GF-D8 (cell line): Measurements from ENCODE around the gene CEP44.
A peak's percentile ranks its signal among the peaks of the same experiment; 100 is the strongest.
"Not testable (repeated sequence)": the region's sequence is repeated elsewhere in the genome, so short reads cannot be mapped to it uniquely, and the experiment has no call there.

Source experiments
- DNase-seq: peaks from one replicate; lab custom pipeline; 2025; lab: John Stamatoyannopoulos, UW

CEP44 gene, protein sequence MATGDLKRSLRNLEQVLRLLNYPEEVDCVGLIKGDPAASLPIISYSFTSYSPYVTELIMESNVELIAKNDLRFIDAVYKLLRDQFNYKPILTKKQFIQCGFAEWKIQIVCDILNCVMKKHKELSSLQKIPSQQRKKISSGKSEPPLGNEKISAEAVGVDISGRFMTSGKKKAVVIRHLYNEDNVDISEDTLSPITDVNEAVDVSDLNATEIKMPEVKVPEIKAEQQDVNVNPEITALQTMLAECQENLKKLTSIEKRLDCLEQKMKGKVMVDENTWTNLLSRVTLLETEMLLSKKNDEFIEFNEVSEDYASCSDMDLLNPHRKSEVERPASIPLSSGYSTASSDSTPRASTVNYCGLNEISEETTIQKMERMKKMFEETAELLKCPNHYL

DNA sequence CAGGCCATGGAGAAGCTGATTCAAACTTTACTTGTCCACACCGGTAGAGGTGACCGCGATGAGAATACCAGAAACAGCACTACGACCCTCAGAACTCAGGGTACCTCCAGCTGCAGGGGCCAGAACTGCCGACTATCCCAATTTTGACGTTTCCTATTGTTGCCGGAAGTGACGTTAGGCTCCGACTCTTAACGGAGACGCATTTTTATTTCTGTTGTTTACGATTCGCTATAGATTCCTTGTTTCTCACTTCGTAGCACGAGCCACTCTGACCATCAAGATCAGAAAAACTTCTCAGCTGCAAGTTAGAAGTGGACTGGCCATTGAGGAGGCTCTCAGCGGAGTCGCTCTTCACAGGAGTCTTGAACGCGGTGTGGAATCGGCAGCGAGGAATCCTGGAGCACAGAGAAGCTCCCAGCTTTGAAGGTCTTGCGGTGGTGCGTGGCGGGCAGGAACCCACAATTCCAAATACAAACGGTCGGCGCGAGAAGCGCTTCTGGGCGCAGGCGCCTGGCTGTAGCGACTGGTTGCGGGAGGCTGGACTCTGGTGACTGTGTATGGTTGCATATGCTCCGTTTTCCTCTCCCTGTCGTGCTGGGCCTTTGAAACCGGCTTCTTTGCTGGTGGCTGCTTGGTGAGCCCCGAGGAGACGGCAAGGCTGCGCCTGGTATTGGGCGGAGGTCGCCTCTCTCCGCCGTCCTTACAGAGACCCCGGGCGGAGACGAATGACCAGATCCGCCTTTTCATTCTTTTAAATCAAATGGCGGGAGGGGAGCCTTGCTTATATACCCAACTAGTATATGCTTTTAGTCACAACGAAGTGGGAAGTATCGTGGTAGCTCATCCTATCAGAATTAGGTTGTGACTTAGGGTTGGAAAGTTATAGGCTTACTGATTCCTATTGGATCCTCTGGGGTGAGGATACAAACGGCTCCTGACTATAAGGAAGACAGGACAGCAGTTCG lies at the start of gene CEP44, which contains the start of gene FBXO8:
TSS of gene CEP44 (plus strand) at position 405 of the 965 bp plus-strand sequence. CDS start 15,211 bp downstream, outside the sequence.
TSS of gene FBXO8 (minus strand) at position 161 of the 965 bp plus-strand sequence. CDS start 20,575 bp downstream, outside the sequence.
- DNase-seq: peak; percentile 65

DNA sequence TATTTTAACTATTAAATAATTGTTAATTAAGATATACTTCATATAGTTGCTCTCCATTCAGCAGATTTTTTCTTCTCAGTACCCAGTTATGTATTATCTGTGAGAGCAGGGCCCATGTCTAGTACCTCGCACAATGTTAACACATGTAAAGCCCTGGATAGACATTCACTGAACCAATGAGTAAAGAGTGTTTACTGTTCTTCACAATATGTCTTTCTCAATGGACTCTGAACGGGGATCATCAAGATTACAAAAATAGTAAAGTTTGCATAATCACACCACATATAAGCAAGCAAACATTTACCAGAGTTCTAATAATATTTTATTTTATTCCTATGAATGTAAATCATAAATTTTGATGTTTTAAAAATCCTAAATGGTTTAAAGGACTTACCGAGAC lies 47.4 kb upstream of the CEP44 start:
- DNase-seq: no peak

DNA sequence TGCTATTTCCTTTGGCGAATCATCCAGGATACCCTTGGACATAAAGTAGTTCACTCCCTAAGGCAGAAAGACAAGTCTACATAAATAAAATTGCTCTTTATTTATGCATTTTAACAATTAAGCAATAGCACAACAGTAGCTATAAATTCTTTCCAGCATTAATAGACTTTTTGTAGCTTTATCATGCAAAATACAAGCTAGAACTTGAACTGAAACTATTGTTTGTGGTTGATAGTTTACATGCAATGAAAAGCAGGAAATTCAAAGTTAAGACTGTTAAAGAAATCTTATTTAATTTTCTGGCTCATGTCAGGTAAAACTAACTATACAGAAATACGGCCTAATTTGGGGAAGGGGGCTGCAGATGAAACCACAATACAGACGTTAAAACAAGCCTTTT lies 42.5 kb upstream of the CEP44 start:
- no peak for DNase-seq

- no peak for DNase-seq
These were observed 39.3 kb upstream of the CEP44 start for GRCh38 chr4:174244441-174244840.

DNA sequence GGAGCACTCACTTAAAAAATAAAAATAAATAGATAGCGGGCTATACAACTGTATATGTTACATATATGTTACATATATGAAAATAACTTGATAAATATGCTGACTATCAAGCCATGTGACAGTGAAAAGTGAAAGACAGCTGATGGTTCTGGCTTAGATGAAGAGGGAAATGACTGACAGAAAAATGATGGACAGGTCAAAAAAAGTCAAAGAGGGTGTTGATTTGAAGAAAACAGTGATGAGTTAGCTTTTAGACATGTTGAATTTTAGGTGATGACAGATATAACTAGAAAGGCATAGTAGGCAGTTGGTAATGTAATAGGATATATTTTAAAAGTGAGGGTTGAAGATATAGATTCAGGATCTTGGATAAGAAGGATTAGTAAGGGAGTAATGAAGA lies 38.0 kb upstream of the CEP44 start:
- DNase-seq: no peak

GRCh38 chr4:174248407-174248806 lies 35.3 kb upstream of the CEP44 start:
- no peak for DNase-seq

DNA sequence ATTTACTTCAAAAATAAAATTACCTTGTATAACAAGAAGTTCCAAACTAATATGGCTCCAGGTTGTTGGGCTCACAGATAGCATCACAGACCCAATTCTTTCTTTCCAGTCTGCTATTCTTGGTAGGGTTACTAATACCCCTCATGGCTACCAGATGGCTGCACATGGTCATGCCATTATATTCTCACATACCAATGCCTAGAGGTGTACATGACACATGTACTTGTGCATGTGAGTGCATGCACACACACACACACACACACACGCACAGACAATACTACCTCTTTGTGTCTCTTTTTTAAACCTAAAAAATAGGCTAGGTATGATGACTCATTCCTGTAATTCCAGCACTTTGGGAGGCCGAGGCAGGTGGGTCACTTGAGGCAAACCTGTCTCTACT lies 31.3 kb upstream of the CEP44 start:
- no peak for DNase-seq

GRCh38 chr4:174254613-174255012 lies 29.1 kb upstream of the CEP44 start:
- DNase-seq: no peak

DNA sequence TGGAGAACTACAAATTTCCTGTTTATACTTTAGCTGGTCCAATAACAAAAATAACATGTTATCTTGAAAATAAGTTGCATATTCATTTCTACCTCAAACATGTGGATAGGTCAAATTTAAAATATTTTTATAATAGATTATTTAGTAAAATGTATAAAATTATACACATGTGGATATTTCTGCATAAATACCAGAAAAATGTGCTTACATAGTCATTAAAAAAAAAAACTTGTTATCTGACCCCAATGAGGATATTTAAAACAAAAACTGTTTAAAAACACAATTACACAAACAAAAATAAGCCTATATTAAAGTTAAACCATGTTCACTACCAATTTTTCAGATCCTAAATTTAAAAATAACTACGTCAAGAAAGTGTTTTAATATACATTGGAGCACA lies 28.3 kb upstream of the CEP44 start:
- DNase-seq: no peak

- DNase-seq: no peak
These were observed 27.9 kb upstream of the CEP44 start for GRCh38 chr4:174255786-174256185.

- DNase-seq: no peak
These were observed 27.4 kb upstream of the CEP44 start for GRCh38 chr4:174256277-174256713.

GRCh38 chr4:174259580-174259979 lies 24.1 kb upstream of the CEP44 start:
- DNase-seq: no peak

GRCh38 chr4:174260099-174260498 lies 23.6 kb upstream of the CEP44 start:
- DNase-seq: no peak

DNA sequence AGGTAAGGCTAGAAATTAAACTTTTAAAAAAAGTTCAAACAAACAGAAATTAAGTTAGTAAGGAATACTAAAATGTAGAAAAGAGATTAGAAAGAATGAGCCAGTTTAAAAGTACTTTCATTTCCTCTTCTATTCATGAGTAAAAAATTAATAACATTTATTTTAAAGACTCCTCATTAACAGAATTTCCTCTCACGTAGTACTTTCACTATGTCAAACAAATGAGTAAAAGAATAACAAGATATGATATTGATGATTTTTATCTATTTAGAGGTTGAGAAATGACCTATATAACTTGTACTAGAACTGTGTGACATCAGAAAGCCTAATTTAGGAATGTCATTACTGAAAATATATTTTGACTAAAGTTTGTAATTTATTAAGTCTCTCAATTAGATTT lies 22.3 kb upstream of the CEP44 start:
- DNase-seq: not testable (repeated sequence)

- DNase-seq: no peak
These were observed 20.9 kb upstream of the CEP44 start for GRCh38 chr4:174262624-174263444.

GRCh38 chr4:174263445-174263736 lies 20.3 kb upstream of the CEP44 start:
- no peak for DNase-seq

GRCh38 chr4:174265916-174266315 lies 17.8 kb upstream of the CEP44 start:
- no peak for DNase-seq

DNA sequence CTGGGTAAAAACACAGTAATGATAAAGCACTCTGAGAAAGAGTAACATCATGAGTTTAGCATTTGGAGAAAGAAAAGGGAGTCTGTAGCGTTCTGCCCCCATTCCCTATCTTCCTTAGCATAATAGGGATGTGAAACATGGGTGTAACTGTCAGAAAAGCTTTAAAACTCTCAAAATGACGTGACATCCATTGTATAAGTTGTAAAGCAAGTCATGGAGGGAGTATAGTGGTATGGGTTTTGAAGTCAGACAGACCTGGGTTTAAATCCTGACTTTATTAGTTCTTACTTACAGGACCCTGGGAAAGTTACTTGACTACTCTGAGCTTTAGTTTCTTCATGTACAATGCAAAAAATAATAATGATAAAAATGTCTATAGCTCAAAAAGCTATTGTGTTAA lies 17.3 kb upstream of the CEP44 start:
- DNase-seq: no peak

- no peak for DNase-seq
These were observed 9.8 kb upstream of the CEP44 start for GRCh38 chr4:174273930-174274329.

DNA sequence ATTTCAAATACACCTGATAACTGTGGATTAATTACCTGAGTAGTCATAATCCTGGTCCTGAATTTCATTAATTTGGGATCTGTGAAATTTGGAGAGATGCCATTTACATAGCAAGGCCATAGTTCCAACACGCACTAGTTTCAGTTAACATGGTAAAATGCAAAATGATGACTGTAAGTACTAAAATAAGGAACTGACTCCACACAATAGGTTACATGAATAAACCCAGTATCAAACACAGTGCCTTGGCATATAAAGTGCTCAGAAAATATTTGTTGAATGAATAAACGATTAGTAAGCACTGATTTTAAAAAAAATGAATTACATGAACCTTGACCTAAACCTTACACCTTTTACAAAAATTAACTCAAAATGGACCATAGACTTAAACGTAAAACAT lies 9.3 kb upstream of the CEP44 start:
- DNase-seq: no peak

DNA sequence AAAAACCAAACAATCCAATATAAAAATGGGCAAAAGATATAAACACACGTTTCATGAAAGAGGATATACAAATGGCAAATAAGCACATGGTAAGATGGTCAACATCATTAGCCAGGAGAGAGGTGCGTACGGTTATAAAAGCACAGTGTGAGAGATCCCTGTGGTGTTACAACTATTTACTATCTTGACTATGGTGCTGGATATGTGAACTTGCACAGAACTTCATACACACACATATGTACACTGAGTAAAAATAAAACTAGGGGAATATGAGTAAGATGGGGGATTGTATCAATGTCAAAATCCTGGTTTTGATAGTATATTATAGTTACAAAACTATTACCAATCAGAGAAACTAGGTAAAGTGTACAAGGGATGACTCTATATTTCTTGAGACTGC lies 8.6 kb upstream of the CEP44 start:
- no peak for DNase-seq

GRCh38 chr4:174277433-174277832 lies 6.3 kb upstream of the CEP44 start:
- DNase-seq: no peak
